GM23338 (cell line): ENCODE data around the gene SHC4. TPM values are rescaled to one million over a fixed set of nuclear protein-coding genes. Genes with fewer than 3 reads are reported as not detected.

Source experiments
- ATAC-seq: fragments of 200-7000 bp; cut with Tn5 transposase; 3 replicates; pipeline ENCODE4 v1.9.1; 2020
- DNase-seq: peaks from one replicate; pipeline ENCODE4 v3.0.0-alpha.2; 2015; ENCODE audit warnings: low spot score
- H2AFZ ChIP-seq: fragments of 200-600 bp; sonication (generic); 2 replicates; pipeline ENCODE4 v1.8.0; 2016; ENCODE audit warnings: antibody characterized with exemption, mild to moderate bottlenecking, moderate library complexity
- H3F3A ChIP-seq: fragments of 200-600 bp; sonication (generic); replicated peaks from 2 replicates; pipeline ENCODE4 v1.8.0; 2017; ENCODE audit warnings: antibody characterized with exemption, mixed run types, low read depth
- H3K27ac ChIP-seq: fragments of 200-600 bp; sonication (generic); 2 replicates; pipeline ENCODE4 v1.6.1; 2016; ENCODE audit warnings: low read depth
- H3K27me3 ChIP-seq: fragments of 200-600 bp; sonication (generic); 2 replicates; pipeline ENCODE4 v1.8.0; 2016; ENCODE audit warnings: mild to moderate bottlenecking, mixed run types, moderate library complexity; ENCODE audit not compliant: insufficient read depth
- H3K36me3 ChIP-seq: fragments of 200-600 bp; sonication (generic); 2 replicates; pipeline ENCODE4 v1.8.0; 2016; ENCODE audit warnings: mild to moderate bottlenecking; ENCODE audit not compliant: insufficient read depth
- H3K4me1 ChIP-seq: fragments of 200-600 bp; sonication (generic); 2 replicates; pipeline ENCODE4 v1.8.0; 2016; ENCODE audit warnings: mild to moderate bottlenecking, moderate library complexity; ENCODE audit not compliant: insufficient read depth
- H3K4me2 ChIP-seq: fragments of 200-600 bp; sonication (generic); 2 replicates; pipeline ENCODE4 v1.7.1; 2017; ENCODE audit warnings: mixed run types
- H3K4me3 ChIP-seq: fragments of 200-600 bp; sonication (generic); 2 replicates; pipeline ENCODE4 v1.6.1; 2016; ENCODE audit warnings: mixed run types
- H3K79me2 ChIP-seq: fragments of 200-600 bp; sonication (generic); replicated peaks from 2 replicates; pipeline ENCODE4 v1.8.0; 2017; ENCODE audit warnings: mild to moderate bottlenecking; ENCODE audit not compliant: insufficient read depth
- H3K9me2 ChIP-seq: fragments of 200-600 bp; sonication (generic); 2 replicates; pipeline ENCODE4 v1.8.0; 2017; ENCODE audit not compliant: insufficient read depth
- H4K20me1 ChIP-seq: fragments of 200-600 bp; sonication (generic); replicated peaks from 2 replicates; pipeline ENCODE4 v1.8.0; 2017; ENCODE audit warnings: mild to moderate bottlenecking; ENCODE audit not compliant: insufficient read depth
- H3K27ac Mint-ChIP-seq: 2 replicates; pipeline ENCODE4 v1.8.0; 2020; ENCODE audit warnings: inconsistent platforms, mild to moderate bottlenecking, moderate library complexity, mixed read lengths
- H3K27me3 Mint-ChIP-seq: 3 replicates; pipeline ENCODE4 v1.8.0; 2022; ENCODE audit warnings: low read depth, mild to moderate bottlenecking, moderate library complexity, mixed read lengths, inconsistent platforms; ENCODE audit not compliant: insufficient read depth, poor library complexity
- H3K36me3 Mint-ChIP-seq: 3 replicates; pipeline ENCODE4 v1.8.0; 2021; ENCODE audit warnings: low read depth, mild to moderate bottlenecking, inconsistent platforms, moderate library complexity, mixed read lengths
- H3K4me1 Mint-ChIP-seq: 3 replicates; pipeline ENCODE4 v1.8.0; 2020; ENCODE audit warnings: mild to moderate bottlenecking, inconsistent platforms, mixed read lengths
- H3K4me3 Mint-ChIP-seq: 3 replicates; pipeline ENCODE4 v1.8.0; 2021; ENCODE audit warnings: moderate library complexity, mild to moderate bottlenecking, inconsistent platforms, mixed read lengths
- H3K9me3 Mint-ChIP-seq: 3 replicates; pipeline ENCODE4 v1.8.0; 2020; ENCODE audit warnings: moderate library complexity, mild to moderate bottlenecking, inconsistent platforms, mixed read lengths
- POLR2AphosphoS5 ChIP-seq: IDR thresholded peaks from 2 replicates; pipeline ENCODE4 v1.6.1; 2016; ENCODE audit warnings: antibody characterized with exemption, low read depth
- ZNF114 ChIP-seq: fragments of 250-450 bp; sonication (Bioruptor Pico); IDR thresholded peaks from 2 replicates; pipeline ENCODE4 v1.5.0; 2020; ENCODE audit warnings: mild to moderate bottlenecking, moderate library complexity
- ZNF462 ChIP-seq: fragments of 250-450 bp; sonication (Bioruptor Pico); IDR thresholded peaks from 2 replicates; pipeline ENCODE4 v1.5.0; 2020; ENCODE audit warnings: mild to moderate bottlenecking, moderate library complexity
- polyA plus RNA-seq: library from polyadenylated mRNA; unstranded; fragments of >200 nt; fragmentation: Nextera tagmentation; extraction: Ambion mirVana; gene quantifications from 2 replicates; pipeline ENCODE4 v1.2.1, GENCODE V29; 2016
- total RNA-seq: library from RNA; depleted of rRNA; stranded (reverse); fragments of >200 nt; shearing (Covaris generic); gene quantifications from 2 replicates; pipeline ENCODE4 v1.2.3, GENCODE V29; 2014
- TF ChIP-seq, protein P1 (sequence below), 2 experiments: fragments of 200-600 bp in 1 of 2; sonication (generic) in 1 of 2; conservative IDR thresholded peaks; 2 replicates each; pipeline versions ENCODE4 v1.5.1 to v1.6.1; 2016 to 2017; ENCODE audit warnings: antibody characterized with exemption in 2 of 2, low read depth in 2 of 2, mild to moderate bottlenecking in 2 of 2, moderate library complexity in 1 of 2

Gene SHC4
- total and polyA plus RNA-seq, 2 experiments from 2014 or later, result 0.21 to 0.32 TPM

- Mint-ChIP-seq H3K4me1 (peaks cover 12% of the 10 kb centered on the region; the same call in 2 of the 3 replicates), H3K4me3 (no peak overlapping the region), H3K36me3 (no peaks in the 10 kb centered on the region), H3K9me3 (no peaks in the 10 kb centered on the region), H3K27ac (no peak overlapping the region), H3K27me3 (peaks cover 27% of the 10 kb centered on the region)
- H3K27me3 ChIP-seq, result peaks cover 25% of the 10 kb centered on the region
- TF ChIP-seq ZNF114 (CRISPR knock-in tag) (no peak), POLR2AphosphoS5 (no peak), ZNF462 (CRISPR knock-in tag) (no peak)
- TF ChIP-seq, protein P1, sequence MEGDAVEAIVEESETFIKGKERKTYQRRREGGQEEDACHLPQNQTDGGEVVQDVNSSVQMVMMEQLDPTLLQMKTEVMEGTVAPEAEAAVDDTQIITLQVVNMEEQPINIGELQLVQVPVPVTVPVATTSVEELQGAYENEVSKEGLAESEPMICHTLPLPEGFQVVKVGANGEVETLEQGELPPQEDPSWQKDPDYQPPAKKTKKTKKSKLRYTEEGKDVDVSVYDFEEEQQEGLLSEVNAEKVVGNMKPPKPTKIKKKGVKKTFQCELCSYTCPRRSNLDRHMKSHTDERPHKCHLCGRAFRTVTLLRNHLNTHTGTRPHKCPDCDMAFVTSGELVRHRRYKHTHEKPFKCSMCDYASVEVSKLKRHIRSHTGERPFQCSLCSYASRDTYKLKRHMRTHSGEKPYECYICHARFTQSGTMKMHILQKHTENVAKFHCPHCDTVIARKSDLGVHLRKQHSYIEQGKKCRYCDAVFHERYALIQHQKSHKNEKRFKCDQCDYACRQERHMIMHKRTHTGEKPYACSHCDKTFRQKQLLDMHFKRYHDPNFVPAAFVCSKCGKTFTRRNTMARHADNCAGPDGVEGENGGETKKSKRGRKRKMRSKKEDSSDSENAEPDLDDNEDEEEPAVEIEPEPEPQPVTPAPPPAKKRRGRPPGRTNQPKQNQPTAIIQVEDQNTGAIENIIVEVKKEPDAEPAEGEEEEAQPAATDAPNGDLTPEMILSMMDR (conservative IDR thresholded peaks at IDR 0.05; ENCODE audit: low read depth in 2 of 2), result peak; percentile 20 to 56; a peak in 3 of 4 replicates
- H3K4me2 ChIP-seq, result no peak overlapping the region
- no peak overlapping the region for H2AFZ ChIP-seq
- no peak overlapping the region for H3K4me3 ChIP-seq
- no peaks in the 10 kb centered on the region for H3K9me2 ChIP-seq
- H3K4me1 ChIP-seq, result peaks cover 6% of the 10 kb centered on the region; the same call in 1 of the 2 replicates
- no peak overlapping the region for H3K27ac ChIP-seq
- H4K20me1 ChIP-seq, result no peaks in the 10 kb centered on the region
- H3K79me2 ChIP-seq, result no peaks in the 10 kb centered on the region
- DNase-seq (no peak), ATAC-seq (peak; percentile 7; the same call in 2 of the 3 replicates)
- H3F3A ChIP-seq, result no peaks in the 10 kb centered on the region
- no peaks in the 10 kb centered on the region for H3K36me3 ChIP-seq
Measured at GRCh38 chr15:48965972-48966371, 2.3 kb upstream of the SHC4 start.
